HPDE6-E6E7 (cell line): ENCODE measurements around the gene IL5.
"Not testable (repeated sequence)": the region's sequence is repeated elsewhere in the genome, so short reads cannot be mapped to it uniquely, and the experiment has no call there.

ENCODE experiments used
- DNase-seq: peaks from one replicate; pipeline ENCODE4 v3.0.0; 2011; ENCODE audit warnings: missing footprints; ENCODE audit errors: extremely low spot score

The IL5 gene

DNA sequence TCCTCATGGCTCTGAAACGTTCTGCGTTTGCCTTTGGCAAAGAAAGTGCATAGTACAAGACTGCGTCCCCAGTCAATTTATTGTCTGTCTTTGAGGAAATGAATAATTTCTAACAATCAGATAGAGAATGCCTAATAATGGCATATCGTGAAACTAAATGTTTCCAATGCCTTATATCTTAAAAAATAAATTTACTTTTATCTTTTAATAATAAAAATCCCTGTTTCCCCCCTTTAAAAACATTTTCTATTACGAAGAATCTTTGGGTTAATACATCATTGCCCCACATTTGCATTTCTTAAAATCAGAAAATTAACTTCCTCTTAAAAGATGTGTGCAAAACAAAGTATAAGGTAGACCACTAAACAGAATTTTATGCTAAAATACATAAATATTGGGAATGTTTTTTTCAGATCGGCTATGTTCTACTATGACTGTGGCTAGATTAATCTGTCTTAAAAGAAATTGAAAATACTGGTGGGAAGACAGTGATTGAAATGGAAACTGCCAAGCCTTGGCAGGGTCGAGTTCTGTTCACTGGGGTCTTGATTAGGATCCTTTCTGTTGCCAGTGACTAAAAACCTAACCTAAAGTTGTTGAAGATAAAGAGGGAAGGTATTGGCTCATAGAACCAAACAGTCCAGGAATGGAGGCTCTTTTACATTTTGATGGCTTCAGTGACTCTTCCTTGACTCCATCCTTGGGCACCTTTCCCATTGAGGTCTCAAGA is at the start of gene IL5:
TSS of gene IL5 (minus strand) at position 51 of the 730 bp plus-strand sequence. CDS start at position 7, 44 bp downstream.
- no peak for DNase-seq

DNA sequence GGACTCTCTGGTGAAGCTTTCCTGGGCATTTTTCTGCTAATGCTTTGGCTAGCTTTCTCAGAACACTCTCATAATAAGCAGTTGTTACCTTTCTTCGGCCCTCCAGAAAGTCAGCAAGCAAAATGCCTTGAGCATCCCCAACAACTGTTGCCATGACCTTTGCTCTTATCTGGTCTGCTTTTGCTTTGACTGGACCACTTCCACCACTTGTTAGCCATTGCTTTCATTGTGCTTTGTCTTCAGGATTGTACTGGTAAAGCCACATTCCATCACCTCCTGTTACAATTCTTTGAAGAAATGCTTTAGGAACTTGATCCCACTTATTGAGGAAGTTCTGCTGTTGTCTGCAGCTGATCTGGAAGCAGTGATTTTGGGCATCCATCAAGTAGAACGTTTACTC is 49.2 kb upstream of the IL5 start:
- no peak for DNase-seq

DNA sequence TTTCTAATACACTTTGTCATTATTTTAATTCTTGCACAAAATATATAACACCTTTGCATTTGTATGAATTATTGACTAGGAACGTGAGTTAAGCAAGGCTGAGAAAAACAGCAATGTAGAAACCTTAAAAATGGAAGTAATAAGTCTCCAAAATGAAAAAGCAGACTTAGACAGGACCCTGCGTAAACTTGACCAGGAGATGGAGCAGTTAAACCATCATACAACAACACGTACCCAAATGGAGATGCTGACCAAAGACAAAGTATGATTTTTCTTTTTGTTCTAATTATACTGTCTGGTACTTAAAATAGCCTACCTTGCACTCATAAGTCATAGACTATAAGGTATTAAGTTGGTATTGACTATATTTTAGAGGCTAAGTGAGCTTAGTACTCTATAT is 47.8 kb upstream of the IL5 start:
- no peak for DNase-seq

DNA sequence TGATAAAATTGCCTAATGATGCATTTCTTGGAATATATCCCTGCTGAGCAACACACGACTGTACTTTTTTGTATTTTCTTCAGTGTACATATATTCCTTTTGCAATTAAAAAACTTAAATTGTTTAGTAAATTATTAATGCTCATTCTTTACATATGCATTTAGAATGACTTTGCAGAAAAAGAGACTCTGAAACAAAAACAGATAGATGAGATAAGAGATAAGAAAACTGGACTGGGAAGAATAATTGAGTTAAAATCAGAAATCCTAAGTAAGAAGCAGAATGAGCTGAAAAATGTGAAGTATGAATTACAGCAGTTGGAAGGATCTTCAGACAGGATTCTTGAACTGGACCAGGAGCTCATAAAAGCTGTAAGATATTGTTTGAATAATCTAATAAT is 46.1 kb upstream of the IL5 start:
- no peak for DNase-seq

DNA sequence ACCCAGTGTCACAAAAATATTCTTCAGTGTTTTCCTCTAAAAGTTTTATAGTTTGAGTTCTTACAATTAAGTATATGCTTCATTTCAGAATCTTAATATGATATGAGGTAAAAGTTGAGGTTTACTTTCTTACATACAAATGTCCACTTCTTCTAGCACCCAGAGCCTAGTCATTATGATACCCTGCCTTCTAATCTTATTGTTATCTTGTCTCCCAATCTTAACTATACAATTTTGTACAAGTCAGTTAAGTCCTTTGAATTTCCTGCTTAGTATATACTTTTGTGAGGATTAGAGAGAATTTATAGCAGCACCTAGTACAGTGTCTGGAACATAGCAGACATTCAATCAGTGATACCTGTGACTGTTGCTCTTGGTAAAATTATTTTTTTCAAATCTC is 42.7 kb upstream of the IL5 start:
- DNase-seq: no peak

DNA sequence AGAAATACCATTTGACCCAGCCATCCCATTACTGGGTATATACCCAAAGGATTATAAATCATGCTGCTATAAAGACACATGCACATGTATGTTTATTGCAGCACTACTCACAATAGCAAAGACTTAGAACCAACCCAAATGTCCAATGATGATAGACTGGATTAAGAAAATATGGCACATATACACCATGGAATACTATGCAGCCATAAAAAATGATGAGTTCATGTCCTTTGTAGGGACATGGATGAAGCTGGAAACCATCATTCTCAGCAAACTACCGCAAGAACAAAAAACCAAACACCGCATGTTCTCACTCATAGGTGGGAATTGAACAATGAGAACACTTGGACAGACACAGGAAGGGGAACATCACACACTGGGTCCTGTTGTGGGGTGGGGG is 41.2 kb upstream of the IL5 start:
- DNase-seq: not testable (repeated sequence)

DNA sequence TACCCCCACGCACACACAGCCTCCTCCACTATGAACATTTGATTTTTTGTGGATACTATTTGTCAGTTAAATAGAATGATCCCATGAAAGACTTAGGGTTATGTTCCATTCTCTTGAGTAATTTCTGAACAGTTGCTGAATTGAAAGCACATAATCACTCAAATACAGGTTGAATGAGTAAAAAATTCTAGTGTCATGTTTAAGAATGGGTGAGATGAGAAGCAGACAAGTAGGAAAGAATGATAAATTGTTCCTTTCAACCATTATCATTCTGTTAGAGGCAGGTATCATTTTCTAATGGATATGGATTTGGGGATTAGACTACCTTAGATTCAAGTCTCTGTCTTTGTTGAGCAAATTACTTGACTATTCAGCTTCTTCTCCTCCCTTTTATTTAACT is 32.8 kb upstream of the IL5 start:
- DNase-seq: no peak

DNA sequence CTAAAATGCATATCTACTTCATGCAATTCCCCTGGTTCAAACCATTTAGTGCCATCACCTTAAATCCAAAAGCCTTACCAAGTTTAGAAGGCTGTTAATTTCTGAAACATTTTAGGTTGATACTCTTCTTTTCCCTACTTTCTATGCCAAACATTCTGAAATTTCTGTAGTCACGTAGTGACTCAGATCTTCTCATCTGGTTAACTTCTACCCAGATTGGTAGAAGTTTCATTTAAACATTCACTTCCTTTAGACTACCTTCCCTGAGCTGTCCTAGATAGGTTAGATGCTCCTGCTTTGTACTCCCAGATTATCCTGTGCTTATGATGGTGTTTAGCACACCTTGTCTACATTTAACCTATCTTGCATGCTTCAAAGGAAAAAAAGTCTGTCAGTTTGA is 23.3 kb upstream of the IL5 start:
- DNase-seq: no peak

DNA sequence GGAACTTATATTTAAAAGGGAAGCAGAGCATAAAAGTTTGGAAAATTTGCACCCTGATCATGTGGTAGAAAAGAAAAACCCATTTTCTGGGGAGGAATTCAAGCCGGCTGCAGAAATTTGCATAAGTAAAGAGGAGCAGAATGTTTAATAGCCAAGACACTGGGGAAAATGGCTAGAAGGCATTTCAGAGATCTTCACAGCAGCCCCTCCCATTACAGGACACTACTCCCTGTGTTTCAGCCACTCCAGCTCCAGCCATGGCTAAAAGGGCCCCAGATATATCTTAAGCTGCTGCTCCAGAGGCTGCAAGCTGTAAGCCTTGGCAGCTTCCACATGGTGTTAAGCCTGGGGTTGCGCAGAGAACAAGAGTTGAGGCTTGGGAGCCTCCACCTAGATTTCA is 21.2 kb upstream of the IL5 start:
- DNase-seq: not testable (repeated sequence)

DNA sequence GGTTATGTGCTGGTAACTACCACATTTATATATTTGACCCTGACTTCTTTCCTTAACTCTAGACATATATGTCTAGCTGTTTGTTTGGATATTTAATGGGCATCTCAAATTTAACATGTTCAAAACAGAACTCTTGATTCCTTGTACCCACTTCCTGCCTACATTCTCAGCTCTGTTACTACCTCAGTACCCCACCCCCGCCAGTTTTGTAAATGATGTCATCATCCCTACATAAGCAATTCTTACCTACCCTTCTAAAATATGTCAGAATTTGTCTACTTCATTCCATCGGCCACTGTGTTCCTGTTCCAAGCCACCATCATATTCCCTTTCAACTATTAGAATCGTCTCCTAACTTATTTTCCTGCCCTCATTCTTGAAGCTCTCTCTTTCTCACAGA is 18.3 kb upstream of the IL5 start:
- no peak for DNase-seq

DNA sequence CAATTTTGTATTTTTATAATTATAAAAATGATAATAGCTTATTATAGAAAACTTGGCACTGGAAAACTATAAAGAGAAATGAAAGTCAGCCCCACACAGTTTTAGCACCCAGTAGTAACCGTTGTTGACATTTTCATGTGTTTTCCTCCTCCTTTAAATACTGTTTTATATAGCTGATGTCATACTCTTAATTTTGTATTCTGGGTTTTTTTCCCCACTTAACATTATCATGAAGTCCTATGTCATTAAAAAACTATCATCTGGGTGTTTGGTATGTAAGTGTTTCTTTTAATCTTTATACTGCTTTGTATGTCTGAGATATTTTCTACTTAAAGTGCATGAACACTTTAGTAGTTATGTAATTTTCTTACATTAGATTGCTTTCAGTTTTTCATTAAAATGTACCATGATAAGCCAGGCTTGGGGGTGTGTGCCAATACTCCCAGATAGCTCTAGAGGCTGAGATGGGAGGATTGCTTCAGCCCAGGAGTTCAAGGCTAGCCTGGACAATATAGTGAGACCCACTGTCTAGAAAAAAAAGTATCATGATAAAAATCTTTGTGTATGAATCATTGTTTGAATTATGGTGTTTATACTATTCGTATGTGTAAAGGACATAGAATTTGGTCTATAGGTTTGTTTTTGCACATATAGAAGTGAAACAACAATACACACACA is 16.2 kb upstream of the IL5 start:
- DNase-seq: no peak

DNA sequence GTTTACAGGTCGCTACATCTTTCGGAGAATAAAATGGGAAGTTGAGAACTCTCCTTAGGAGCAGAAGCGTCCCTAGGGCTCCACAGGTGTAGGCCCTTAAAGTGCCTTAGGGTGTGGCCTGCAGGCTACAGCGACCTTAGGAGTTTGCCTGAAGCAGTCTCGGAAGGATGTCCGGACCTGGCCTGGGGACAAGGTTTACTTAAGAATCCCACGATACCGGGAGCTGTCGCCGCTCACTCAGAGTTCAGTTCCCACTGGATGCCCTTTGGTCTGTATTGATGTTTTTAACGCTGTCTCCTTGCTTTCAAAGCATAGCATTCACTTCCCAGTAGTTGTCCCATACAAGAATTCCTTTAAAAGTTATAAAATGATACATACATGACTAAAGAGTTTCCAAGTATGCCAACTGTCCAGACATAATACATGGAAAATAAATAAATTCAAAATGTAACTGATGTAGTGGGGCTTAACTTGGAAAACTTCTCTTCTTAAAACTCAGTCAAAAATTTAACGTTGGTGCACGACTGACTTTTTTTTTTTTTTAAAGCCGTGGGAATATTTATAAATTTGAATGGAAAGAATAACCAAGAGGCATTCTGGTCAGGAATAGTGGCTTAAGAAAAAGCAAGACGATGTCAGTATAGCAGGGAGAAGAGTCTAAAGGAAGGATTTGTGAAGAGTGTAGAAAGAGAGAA is 14.3 kb upstream of the IL5 start:
- no peak for DNase-seq

DNA sequence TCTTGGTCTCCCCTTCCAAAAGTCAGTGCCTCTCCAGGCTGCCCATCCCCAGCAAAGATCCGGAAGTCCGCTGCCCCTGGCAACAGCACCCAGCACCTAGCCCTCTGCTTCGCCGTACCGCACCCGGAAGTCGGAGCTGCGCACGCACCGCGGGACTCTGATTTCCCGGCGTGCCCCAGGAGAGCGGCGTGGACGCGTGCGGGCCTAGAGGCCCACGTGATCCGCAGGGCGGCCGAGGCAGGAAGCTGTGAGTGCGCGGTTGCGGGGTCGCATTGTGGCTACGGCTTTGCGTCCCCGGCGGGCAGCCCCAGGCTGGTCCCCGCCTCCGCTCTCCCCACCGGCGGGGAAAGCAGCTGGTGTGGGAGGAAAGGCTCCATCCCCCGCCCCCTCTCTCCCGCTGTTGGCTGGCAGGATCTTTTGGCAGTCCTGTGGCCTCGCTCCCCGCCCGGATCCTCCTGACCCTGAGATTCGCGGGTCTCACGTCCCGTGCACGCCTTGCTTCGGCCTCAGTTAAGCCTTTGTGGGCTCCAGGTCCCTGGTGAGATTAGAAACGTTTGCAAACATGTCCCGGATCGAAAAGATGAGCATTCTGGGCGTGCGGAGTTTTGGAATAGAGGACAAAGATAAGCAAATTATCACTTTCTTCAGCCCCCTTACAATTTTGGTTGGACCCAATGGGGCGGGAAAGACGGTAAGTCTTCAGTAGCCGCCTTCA is 13.6 kb upstream of the IL5 start, which contains the start of gene RAD50:
TSS of gene RAD50 (plus strand) at position 215 of the 715 bp plus-strand sequence. CDS start at position 563, 348 bp downstream.
- DNase-seq: peak; percentile 84

DNA sequence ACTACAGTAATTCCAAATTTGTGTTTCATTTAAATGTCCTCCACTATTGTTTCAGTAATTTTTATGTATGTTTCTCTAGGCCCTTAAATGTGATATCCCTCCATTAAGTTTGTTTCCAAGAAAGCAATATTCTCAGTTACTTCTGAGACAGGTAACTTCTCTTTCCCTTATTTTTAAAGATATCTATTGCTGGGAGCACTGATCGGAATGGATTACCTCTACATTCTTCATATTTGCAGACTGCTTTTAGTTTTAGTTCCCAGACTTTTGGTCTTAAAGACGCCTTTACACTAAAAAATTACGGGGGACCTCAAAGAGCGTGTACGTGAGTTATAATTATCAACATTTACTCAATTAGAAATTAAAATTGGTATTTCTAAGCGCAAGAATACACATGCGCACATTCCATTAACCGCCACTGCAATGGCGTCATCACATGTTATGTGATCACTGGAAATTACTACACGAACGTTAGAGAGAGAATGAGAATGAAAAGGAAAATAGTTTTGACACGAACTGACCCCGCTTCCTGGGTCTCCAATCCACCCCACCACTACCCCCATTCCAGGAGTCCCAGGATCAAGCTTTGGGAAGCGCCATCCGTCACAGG is 12.9 kb upstream of the IL5 start:
- DNase-seq: no peak

DNA sequence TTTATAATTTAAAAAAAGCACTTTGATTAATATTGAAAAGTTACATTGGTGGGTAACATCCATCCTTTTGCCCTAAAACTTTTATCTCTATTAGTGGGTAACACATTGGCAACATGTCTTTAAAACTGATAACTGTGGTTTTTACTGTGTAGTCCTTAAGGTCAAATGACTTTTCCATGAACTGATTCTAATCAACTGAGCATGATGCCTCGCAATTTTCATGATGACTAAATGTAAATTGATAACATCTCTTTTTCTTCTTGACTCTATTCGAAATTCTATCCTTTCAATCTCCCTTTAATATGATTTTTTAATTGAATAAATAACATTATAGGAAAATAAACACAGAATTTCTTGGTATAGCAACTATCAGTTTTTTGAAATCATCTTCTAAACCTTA is 6.3 kb upstream of the IL5 start:
- DNase-seq: no peak

DNA sequence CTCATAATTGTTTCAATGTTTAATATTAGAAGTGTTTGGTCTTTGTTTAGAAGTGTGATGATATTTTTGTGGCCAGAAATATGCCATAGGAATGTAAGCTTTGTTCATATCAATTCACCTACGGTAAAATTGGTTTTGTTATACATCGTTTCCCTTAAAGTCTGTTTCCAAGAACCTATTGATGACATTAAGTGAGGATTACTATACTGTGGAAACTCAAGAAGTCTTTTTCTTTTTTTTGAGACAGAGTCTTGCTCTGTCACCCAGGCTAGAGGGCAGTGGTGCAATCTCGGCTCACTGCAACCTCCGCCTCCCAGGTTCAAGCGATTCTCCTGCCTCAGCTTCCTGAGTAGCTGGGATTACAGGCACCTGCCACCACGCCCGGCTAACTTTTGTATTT is 5.5 kb upstream of the IL5 start:
- DNase-seq: not testable (repeated sequence)

DNA sequence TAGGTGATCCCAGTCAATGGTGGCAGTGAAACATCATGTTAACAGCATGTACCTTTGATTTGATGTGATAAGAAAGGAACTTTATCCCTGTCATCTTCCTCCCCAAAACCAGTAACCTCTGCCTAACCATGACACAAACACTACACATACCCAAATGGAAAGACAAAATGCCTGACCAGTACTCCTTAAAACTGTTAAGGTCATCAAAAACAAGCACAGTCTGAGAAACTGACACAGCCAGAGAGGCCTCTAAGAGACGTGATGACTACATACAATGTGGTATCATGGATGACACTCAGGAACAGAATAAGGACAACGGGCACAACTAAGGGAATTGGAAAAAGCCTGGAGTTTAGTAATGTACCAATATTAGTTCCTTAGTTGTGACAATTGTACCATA is 3.9 kb upstream of the IL5 start:
- DNase-seq: no peak

DNA sequence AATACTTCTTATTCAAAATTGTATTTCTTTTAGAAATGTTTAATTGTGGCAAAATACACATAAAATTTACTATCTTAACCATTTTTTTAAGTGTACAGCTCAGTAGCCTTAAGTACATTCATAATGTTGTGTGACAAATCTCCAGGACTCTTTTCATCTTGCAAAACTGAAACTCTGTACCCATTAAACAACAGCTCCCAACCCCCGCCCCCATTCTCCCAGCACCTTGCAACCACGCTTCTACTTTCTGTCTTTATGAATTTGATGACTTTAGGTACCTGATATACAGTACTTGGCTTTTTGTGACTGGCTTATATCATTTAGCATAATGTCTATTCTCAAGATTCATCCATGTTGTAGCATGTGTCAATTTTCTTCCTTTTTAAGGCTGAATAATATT is 2.8 kb upstream of the IL5 start:
- no peak for DNase-seq

DNA sequence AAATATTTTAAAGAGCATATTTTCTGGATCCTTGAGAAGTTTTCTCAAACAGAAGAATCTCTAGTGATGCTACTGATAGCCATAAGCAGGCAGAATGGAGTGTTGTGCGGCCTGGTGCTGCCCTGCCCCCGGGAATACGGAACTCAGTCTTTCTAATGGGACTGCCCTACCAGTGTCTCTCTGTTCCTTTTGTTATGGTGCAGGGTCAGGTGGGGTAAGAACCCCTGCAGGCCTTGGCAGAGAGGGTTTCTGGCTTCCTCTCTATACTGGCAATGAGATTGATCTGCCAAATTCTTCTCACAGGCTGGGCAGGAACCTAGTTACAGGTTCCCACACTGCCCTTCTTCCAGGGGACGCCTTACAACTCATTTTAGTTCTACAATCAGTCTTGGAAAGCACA is 2.6 kb downstream of the IL5 start:
- DNase-seq: no peak

DNA sequence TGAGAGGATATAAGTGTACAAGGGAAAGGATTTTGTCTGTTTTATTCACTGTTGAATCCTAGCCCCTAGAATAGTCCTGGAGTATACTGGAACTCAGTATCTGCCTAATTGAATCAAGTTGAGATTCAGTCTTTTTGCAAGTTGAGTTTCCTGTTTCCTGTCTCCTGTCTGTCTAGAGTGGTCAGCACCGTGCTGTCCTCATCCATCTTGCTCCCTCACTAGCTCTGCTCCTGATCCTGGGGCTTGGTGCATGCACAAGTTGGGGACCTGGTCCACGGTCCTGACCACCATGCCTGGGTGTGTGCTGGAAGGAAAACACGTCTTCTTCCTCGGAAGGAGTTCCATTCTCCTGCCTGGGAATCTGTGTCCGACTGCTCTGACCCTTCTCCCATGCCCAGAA is 3.2 kb downstream of the IL5 start:
- no peak for DNase-seq

DNA sequence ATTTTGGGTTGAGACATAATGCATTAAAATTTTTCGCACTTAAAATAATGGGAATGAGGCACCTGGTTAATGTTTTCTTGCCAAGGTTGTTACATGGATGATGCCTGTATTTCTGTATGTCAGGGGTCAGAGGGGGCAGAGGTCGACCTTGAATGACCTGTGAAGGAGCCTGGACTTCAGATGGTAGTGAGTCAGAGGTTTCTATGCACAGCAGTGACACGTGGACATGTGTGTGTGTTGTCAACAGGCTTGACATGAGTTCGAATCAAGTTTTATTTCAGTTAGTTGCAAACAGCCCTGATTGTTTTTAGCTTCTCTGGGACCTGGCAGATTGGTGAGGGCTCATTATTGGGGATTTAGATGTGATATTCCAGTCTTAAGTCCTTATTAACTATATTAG is 3.6 kb downstream of the IL5 start:
- no peak for DNase-seq

DNA sequence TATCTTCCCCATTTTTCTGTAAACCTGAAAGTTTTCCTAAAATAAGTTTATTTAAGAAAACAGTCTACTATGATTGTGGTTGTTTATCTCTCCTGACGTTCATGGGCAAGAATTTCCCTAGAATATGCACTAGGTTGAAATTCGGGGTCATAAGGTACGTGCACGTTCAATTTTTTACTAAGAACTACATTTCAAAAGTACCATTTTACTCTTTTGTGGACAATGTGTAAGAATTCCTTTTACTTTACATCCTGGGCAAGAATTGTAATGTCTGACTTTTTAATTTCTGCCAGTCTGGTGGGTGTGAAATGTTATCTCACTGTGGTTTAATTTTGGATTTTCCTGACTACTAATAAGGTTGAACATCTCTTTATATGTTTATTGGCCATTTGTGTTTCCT is 12.4 kb downstream of the IL5 start:
- no peak for DNase-seq
